ENCODE results near the gene IRF2BPL.

Gene IRF2BPL

GRCh38 chr14:77068517-77069200 lies 40.2 kb upstream of the IRF2BPL start:
- no peak overlapping the region for H3K4me3 ChIP-seq (ENCODE audit: low read depth, low read length)
- no peak for TF ChIP-seq CTCF (IDR thresholded peaks at IDR 0.05; ENCODE audit: low read depth, low read length)

GRCh38 chr14:77067632-77068516 lies 39.4 kb upstream of the IRF2BPL start:
- TF ChIP-seq CTCF (IDR thresholded peaks at IDR 0.05; ENCODE audit: low read depth, low read length) = peak; percentile 85
- no peak overlapping the region for H3K4me3 ChIP-seq (ENCODE audit: low read depth, low read length)

- no peak for TF ChIP-seq CTCF (IDR thresholded peaks at IDR 0.05; ENCODE audit: low read depth, low read length)
- H3K4me3 ChIP-seq (ENCODE audit: low read depth, low read length) = no peak overlapping the region
Measured at GRCh38 chr14:77066578-77067172, 38.2 kb upstream of the IRF2BPL start.

GRCh38 chr14:77065851-77066577 lies 37.5 kb upstream of the IRF2BPL start:
- TF ChIP-seq CTCF (IDR thresholded peaks at IDR 0.05; ENCODE audit: low read depth, low read length) = no peak
- no peak overlapping the region for H3K4me3 ChIP-seq (ENCODE audit: low read depth, low read length)

GRCh38 chr14:77064521-77065178 lies 36.1 kb upstream of the IRF2BPL start:
- TF ChIP-seq CTCF (IDR thresholded peaks at IDR 0.05; ENCODE audit: low read depth, low read length) = no peak
- H3K4me3 ChIP-seq (ENCODE audit: low read depth, low read length) = no peak overlapping the region

- no peak overlapping the region for H3K4me3 ChIP-seq (ENCODE audit: low read depth, low read length)
- TF ChIP-seq CTCF (IDR thresholded peaks at IDR 0.05; ENCODE audit: low read depth, low read length) = no peak
Measured at GRCh38 chr14:77063571-77064171, 35.2 kb upstream of the IRF2BPL start.

All from WI38 (cell line).